Medulla oblongata (tissue), 1 donor: ENCODE measurements around the gene PNPO.

Experiments used
- DNase-seq: peaks from one replicate; pipeline ENCODE4 v3.0.0-alpha.2; 2015; ENCODE audit errors: extremely low spot score

The PNPO gene

GRCh38 chr17:47997586-47997985 lies 56.2 kb downstream of the PNPO start:
- DNase-seq = no peak

- no peak for DNase-seq
These were observed 56.7 kb downstream of the PNPO start for GRCh38 chr17:47998044-47998443.
